Dendritic cell treated with granulocyte-macrophage colony-stimulating factor and Interleukin-4, amounts not matched to agents 40 ng/mL and 50 ng/mL, for 4 days (primary cell): ENCODE data around the gene EEPD1.

Source experiments
- H3K27ac Mint-ChIP-seq: one replicate; pipeline ENCODE4 v1.8.0; 2022; ENCODE audit warnings: mild to moderate bottlenecking, mixed read lengths
- H3K27me3 Mint-ChIP-seq: one replicate; pipeline ENCODE4 v1.8.0; 2022; ENCODE audit warnings: mild to moderate bottlenecking, mixed read lengths
- H3K36me3 Mint-ChIP-seq: one replicate; pipeline ENCODE4 v1.8.0; 2022; ENCODE audit warnings: low read depth, mixed read lengths
- H3K4me1 Mint-ChIP-seq: one replicate; pipeline ENCODE4 v1.8.0; 2022; ENCODE audit warnings: low read depth, mixed read lengths
- H3K4me3 Mint-ChIP-seq: one replicate; pipeline ENCODE4 v1.8.0; 2022; ENCODE audit warnings: mild to moderate bottlenecking, moderate library complexity, mixed read lengths
- H3K9me3 Mint-ChIP-seq: one replicate; pipeline ENCODE4 v1.8.0; 2022; ENCODE audit warnings: mixed read lengths
- intact Hi-C: fragments of 100-400 bp; cut with micrococcal nuclease; formaldehyde crosslinking; loops from one replicate; pipeline ENCODE4 v1.15.0; 2022

The EEPD1 gene

DNA sequence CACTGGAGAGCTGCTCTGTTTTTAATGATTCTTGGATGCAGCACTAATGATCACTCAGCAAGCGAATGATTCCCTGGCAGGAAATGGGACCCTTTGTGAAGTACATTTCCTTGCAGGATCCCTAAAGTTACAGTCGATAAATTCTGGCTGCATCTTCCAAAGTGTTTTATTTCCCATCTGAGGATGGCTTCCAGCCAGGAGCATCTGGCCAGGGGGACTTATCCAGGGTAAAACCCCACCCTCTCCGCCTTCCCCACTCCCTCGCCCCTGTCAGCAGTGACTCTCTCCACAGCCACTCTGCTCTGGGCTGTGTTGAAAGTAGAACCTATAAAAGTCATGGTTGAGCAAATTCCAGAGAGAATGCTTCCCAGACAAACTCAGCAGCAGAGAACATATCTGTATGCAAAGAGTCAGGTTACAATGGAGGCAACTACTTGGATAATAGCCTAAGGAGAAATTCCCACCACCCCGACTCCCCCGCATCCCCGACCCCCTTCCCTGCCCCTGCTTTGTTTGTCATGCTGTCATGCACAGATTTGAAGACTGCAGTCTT, 125.6 kb downstream of the EEPD1 start:
- H3K27me3 Mint-ChIP-seq: no peaks in the 10 kb centered on the region
- H3K27ac Mint-ChIP-seq: peak overlapping the region; percentile 20
- intact Hi-C loops: no loop called here
- H3K36me3 Mint-ChIP-seq: peaks cover 6% of the 10 kb centered on the region
- no peaks in the 10 kb centered on the region for H3K9me3 Mint-ChIP-seq
- peaks cover 62% of the 10 kb centered on the region for H3K4me1 Mint-ChIP-seq
- H3K4me3 Mint-ChIP-seq: no peak overlapping the region

GRCh38 chr7:36279200-36279925, 126.3 kb downstream of the EEPD1 start:
- peak overlapping the region; percentile 33 for H3K27ac Mint-ChIP-seq
- no peak overlapping the region for H3K4me3 Mint-ChIP-seq
- peaks cover 7% of the 10 kb centered on the region for H3K36me3 Mint-ChIP-seq
- intact Hi-C loops: no loop called here
- H3K27me3 Mint-ChIP-seq: no peaks in the 10 kb centered on the region
- no peaks in the 10 kb centered on the region for H3K9me3 Mint-ChIP-seq
- H3K4me1 Mint-ChIP-seq: peaks cover 68% of the 10 kb centered on the region

DNA sequence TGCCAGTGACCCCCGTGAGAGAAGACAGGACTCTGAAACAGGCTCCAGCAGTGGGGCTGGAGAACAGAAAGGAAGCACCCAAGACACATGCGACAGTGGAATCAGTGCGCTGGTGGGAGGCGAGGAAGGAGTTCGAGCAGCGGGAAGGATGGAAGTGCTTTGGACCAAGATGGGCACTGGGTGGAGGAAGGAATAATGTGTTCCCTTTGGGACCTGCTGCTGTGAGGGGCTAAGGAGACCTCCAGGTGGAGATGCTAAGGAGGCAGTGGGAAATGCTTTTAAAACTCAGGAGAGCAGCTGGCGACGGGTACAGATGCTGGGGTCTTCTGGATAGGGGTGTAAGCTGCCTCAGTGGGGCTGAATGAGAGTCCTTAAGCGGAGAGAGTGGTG, 126.9 kb downstream of the EEPD1 start:
- Mint-ChIP-seq H3K27me3 (no peaks in the 10 kb centered on the region), H3K9me3 (no peaks in the 10 kb centered on the region), H3K27ac (peak overlapping the region; percentile 33), H3K36me3 (peaks cover 12% of the 10 kb centered on the region), H3K4me3 (no peak overlapping the region), H3K4me1 (peaks cover 69% of the 10 kb centered on the region)
- intact Hi-C loops: loop anchor here (5.0 to 10.0 kb wide), 3 partner anchors 88 to 163 kb away; partner anchors contain the start of gene EEPD1

DNA sequence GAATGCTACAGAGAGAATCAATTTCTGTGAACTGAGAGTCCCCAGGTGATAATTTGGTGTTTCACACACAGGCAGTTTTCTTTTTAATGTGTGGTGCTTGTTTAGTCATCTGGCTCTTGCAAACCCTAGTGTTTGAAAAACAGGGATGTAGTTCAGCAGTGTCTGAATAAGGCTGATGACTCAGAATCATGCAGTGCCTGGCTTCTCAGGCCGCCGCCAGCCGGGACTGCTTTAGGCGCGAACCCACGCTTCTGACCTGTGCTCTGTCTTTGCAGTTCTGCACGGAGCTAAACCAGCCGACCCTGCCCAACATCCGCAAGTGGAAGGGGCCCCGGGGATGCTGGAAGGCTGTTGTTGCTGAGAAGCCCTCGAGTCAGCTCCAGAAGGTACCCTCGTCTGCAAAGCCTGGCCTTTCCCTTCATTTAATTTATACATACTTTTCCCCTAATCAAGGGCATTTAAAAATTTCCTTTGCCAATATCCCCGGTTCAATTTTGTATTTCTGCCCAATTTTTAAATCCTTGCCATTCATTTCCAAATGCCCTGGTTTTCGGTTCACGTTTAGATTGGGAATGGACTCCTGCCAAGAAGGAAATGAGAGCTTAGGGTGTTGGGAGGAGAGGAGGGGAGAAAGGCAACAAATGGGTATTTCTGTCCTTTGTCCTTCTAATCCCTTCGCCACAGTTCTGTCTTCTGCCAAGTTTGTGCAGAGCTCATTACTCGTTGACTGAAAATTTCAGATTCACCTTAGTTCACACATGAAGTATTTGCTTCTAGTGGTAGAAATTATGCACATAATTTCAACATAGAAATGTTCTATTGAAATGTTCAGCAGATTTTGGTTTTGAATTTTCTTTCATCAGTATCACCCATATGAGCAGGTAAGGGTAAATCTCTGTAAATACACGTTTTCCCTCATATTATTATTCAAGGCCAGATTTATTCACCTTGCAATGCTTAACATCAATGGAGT, 128.1 kb downstream of the EEPD1 start:
- peak overlapping the region; percentile 33 for H3K27ac Mint-ChIP-seq
- no peaks in the 10 kb centered on the region for H3K27me3 Mint-ChIP-seq
- intact Hi-C loops: loop anchor here (5.0 to 10.0 kb wide), 3 partner anchors 89 to 164 kb away; partner anchors contain the start of gene EEPD1
- H3K4me1 Mint-ChIP-seq: peaks cover 80% of the 10 kb centered on the region
- H3K9me3 Mint-ChIP-seq: no peaks in the 10 kb centered on the region
- peaks cover 13% of the 10 kb centered on the region for H3K36me3 Mint-ChIP-seq
- H3K4me3 Mint-ChIP-seq: peak overlapping the region; percentile 61

GRCh38 chr7:36281945-36282717, 129.1 kb downstream of the EEPD1 start:
- peak overlapping the region; percentile 94 for H3K27ac Mint-ChIP-seq
- H3K4me1 Mint-ChIP-seq: peaks cover 80% of the 10 kb centered on the region
- peaks cover 19% of the 10 kb centered on the region for H3K36me3 Mint-ChIP-seq
- no peaks in the 10 kb centered on the region for H3K27me3 Mint-ChIP-seq
- no peak overlapping the region for H3K4me3 Mint-ChIP-seq
- H3K9me3 Mint-ChIP-seq: no peaks in the 10 kb centered on the region
- intact Hi-C loops: loop anchor here (2.0 to 10.0 kb wide), 5 partner anchors 13 to 165 kb away; partner anchors contain the start of gene EEPD1

GRCh38 chr7:36283181-36283580, 130.1 kb downstream of the EEPD1 start:
- Mint-ChIP-seq H3K9me3 (no peaks in the 10 kb centered on the region), H3K4me1 (peaks cover 91% of the 10 kb centered on the region), H3K36me3 (peaks cover 28% of the 10 kb centered on the region), H3K4me3 (peak overlapping the region; percentile 44), H3K27ac (peak overlapping the region; percentile 94), H3K27me3 (no peaks in the 10 kb centered on the region)
- intact Hi-C loops: loop anchor here (2.0 to 10.0 kb wide), 5 partner anchors 14 to 166 kb away; partner anchors contain the start of gene EEPD1

DNA sequence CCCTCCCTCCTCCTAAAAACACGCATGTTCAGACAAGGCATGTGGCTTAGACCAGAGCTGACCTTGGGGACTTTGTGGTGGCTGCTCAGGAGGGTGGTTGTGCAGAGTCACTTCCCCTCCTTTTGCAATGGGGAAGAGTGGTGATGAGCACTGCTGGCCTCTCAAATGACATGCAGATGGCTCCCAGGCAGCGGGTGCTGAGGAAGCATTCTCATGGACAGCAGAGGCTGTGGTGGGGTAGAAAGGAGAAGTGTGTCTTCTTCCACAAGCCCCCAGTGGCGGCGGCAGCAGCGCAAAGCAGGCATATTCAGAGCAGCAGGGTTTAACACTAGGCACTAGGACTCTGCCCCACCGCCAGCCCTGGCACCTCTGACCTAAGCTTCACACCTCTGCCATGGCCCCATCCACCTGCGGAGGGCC, 130.7 kb downstream of the EEPD1 start:
- intact Hi-C loops: loop anchor here (2.0 to 10.0 kb wide), 5 partner anchors 15 to 166 kb away; partner anchors contain the start of gene EEPD1
- Mint-ChIP-seq H3K9me3 (no peaks in the 10 kb centered on the region), H3K36me3 (peaks cover 33% of the 10 kb centered on the region), H3K4me3 (peak overlapping the region; percentile 48), H3K27ac (peak overlapping the region; percentile 94), H3K27me3 (no peaks in the 10 kb centered on the region), H3K4me1 (peaks cover 95% of the 10 kb centered on the region)

DNA sequence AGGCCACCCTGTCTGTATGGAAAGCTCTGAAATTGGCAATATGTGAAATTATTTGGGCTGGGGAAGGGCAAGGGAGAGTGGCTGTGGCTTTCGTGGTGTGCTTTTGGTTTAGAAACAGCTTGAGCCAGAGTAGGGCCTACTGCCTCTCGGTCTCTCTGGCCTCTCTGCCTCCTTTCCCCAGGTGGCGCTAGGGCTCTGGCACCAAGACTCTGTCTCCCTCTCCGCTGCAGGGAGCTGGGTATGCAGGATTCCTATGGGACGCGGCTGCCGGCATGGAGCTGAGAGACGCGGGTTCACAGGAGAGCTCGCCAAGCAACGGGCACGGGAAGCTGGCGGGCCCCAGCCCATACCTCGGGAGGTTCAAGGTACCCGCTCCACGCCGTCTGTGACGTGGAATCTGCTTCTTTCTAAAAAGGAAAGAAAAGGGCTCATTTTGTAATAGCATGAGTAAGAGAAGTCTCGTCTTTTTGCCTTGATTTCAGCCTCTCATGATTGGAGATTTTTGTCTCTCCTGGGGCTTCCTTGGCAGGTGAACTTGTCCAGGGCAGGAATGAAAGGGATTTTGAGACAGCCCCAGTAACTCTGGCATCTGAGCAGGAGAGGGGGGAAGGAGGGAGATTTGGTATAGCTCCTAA, 131.5 kb downstream of the EEPD1 start:
- Mint-ChIP-seq H3K9me3 (no peaks in the 10 kb centered on the region), H3K27ac (peak overlapping the region; percentile 94), H3K4me1 (peaks cover 94% of the 10 kb centered on the region), H3K36me3 (peaks cover 42% of the 10 kb centered on the region), H3K27me3 (no peaks in the 10 kb centered on the region), H3K4me3 (peak overlapping the region; percentile 6)
- intact Hi-C loops: loop anchor here (5.0 to 10.0 kb wide), 3 partner anchors 92 to 167 kb away; partner anchors contain the start of gene EEPD1

- Mint-ChIP-seq H3K27me3 (no peaks in the 10 kb centered on the region), H3K4me1 (peaks cover 89% of the 10 kb centered on the region), H3K9me3 (no peaks in the 10 kb centered on the region), H3K27ac (peak overlapping the region; percentile 94), H3K4me3 (no peak overlapping the region), H3K36me3 (peaks cover 49% of the 10 kb centered on the region)
- intact Hi-C loops: loop anchor here (10.0 kb wide), 1 partner anchor 130 kb away; the partner anchor contains the start of gene EEPD1
Measured at GRCh38 chr7:36285276-36285675, 132.2 kb downstream of the EEPD1 start.

- Mint-ChIP-seq H3K27me3 (no peaks in the 10 kb centered on the region), H3K36me3 (peaks cover 58% of the 10 kb centered on the region), H3K4me3 (peak overlapping the region; percentile 44), H3K27ac (peak overlapping the region; percentile 85), H3K9me3 (no peaks in the 10 kb centered on the region), H3K4me1 (peaks cover 89% of the 10 kb centered on the region)
- intact Hi-C loops: loop anchor here (10.0 kb wide), 1 partner anchor 131 kb away; the partner anchor contains the start of gene EEPD1
Measured at GRCh38 chr7:36286226-36286625, 133.2 kb downstream of the EEPD1 start.

DNA sequence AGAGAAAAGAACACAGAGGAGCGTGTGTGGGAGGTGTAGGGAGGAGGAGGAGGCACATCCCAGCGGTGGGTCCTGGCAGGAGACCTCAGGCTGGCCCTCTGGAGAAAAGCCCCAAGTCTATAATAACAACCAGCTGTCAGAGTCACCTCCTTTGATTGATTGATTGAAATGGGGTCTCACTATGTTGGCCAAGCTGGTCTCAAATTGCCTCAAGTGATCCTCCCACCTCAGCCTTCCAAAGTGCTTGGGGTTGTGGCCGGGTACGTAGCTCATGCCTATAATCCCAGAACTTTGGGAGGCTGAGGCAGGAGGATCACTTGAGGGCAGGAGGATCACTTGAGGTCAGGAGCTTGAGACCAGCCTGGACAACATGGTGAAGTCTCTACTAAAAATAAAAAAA, 133.6 kb downstream of the EEPD1 start:
- Mint-ChIP-seq H3K4me3 (peak overlapping the region; percentile 44), H3K4me1 (peaks cover 90% of the 10 kb centered on the region), H3K27ac (peak overlapping the region; percentile 85), H3K9me3 (no peaks in the 10 kb centered on the region), H3K27me3 (no peaks in the 10 kb centered on the region), H3K36me3 (peaks cover 62% of the 10 kb centered on the region)
- intact Hi-C loops: loop anchor here (10.0 kb wide), 1 partner anchor 132 kb away; the partner anchor contains the start of gene EEPD1

DNA sequence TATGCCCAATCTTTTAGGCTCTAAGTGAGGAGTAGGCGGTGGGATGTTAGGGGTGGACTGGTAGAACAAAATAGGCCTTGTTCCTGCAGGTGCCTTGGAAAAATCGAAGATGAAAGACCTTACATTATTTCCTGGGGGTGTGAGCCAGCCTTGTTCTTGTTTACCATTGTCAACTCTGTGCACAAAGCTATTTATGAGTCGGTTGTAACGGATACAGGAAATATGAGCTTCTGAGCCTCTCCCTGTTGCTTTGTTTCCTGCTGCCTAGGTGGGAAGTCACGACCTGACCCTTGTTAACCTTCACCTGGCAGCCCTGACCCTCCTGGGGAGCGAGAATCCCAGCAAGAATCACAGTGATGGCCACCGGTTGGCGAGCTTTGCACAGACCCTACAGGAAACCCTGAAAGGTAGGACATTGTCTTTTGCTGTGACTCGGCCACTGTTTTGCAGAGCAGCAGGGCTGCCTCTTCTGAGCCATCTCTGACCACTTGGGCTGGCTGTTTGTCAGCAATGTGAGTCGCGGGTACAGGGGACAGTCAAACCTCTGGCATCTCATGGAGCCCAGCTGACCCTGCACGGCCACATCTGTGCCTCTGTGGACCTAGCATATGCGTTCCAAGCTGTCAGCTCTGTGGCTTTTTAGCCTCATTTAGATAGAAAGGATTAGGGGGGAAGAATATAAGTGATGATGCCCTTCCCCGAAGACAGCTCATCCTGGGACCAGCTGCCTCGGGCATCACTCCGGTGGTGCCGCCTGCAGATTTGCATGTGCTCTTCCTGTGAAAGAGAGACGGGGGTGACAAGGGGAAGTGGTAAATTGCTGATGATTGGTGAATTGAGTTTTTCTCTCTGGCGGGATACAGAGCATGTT, 134.6 kb downstream of the EEPD1 start:
- peak overlapping the region; percentile 18 for H3K4me3 Mint-ChIP-seq
- H3K9me3 Mint-ChIP-seq: no peaks in the 10 kb centered on the region
- intact Hi-C loops: loop anchor here (10.0 kb wide), 1 partner anchor 133 kb away; the partner anchor contains the start of gene EEPD1
- peaks cover 1% of the 10 kb centered on the region for H3K27me3 Mint-ChIP-seq
- H3K27ac Mint-ChIP-seq: peak overlapping the region; percentile 85
- peaks cover 62% of the 10 kb centered on the region for H3K36me3 Mint-ChIP-seq
- peaks cover 91% of the 10 kb centered on the region for H3K4me1 Mint-ChIP-seq
